ENCODE results near the gene PTX4.

Gene PTX4

DNA sequence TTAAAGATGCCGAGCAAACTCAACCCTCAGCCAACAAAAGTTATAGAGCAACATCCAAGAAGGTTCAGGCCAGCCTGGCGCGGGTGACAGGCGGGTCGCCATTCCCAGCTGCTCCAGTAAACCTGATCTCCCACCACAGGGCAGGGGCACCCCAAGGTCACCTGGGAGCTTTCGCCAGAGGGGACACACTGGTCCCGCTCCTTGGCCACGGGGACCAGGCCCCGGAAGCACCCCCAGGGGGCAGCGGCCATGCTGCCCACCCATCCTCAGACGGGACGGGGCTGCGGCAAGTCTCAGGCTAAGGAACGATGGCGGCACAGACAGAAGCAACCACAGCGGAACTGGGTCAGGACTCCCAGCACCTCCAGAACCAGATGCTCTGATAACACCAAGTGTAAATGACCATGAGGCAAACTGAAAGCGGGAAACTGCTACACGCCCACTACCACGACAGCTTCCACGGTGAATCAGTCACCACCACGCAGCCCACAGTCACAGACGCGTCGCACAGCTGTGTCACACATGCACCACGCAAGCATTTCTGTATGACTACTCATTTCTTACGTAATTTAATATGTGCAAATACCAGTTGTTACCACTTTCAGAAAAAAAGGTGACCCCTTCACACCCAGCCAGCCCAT lies 30.3 kb downstream of the PTX4 start:
- peak; percentile 58 to 85 for DNase-seq

DNA sequence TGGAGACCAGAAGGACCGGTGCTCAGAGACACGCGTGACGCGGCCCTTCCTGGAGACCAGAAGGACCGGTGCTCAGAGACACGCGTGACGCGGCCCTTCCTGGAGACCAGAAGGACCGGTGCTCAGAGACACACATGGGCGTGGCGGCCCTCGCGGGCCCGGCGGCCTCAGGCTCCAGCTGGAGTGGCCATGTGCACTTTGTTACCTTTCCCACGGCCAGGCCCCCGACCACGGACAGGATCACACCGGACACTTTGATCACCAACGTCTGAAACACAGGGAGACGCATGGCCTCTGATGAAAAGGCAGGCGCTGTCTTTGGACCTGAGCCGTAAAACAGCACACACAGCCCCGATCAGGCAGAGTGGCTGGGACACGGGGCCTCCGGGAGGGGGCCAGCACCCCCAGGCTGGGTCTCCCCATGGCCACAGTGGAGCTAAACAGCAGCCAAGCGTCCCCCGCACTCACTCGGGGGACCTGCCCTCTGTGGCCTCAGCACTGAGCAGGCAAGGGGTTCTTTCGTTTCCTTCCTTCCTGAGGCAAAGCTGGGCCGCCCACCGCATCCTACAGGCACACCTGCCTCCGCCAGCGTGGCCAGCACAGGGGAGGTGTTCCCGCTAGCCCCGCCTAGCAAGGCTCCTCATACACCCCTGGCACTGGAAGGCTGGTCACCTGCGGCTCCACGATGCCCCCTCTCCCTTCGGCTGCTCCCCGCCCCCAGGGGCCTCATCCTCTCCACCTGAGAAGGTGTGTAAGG lies 31.1 kb downstream of the PTX4 start:
- DNase-seq: no peak

DNA sequence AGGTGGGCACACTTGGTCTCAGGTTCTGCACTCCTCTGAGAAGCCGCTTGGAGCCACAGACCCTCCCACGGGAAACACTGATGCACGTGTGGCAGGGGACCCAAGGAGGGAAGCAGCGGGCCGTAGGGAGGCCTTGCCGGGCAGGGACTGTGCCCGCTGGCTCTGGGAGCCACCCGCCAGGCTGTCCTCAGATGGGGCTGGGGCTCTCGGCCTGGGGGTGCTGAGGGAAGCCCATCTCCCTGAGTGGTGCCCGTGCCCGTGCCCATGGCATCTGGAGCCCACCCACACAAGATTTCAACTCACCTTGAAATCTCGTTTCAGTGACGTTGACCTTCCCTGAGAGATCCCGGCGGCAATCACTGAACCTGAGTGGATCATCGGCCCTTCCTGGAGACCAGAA lies 31.8 kb downstream of the PTX4 start:
- DNase-seq: no peak

DNA sequence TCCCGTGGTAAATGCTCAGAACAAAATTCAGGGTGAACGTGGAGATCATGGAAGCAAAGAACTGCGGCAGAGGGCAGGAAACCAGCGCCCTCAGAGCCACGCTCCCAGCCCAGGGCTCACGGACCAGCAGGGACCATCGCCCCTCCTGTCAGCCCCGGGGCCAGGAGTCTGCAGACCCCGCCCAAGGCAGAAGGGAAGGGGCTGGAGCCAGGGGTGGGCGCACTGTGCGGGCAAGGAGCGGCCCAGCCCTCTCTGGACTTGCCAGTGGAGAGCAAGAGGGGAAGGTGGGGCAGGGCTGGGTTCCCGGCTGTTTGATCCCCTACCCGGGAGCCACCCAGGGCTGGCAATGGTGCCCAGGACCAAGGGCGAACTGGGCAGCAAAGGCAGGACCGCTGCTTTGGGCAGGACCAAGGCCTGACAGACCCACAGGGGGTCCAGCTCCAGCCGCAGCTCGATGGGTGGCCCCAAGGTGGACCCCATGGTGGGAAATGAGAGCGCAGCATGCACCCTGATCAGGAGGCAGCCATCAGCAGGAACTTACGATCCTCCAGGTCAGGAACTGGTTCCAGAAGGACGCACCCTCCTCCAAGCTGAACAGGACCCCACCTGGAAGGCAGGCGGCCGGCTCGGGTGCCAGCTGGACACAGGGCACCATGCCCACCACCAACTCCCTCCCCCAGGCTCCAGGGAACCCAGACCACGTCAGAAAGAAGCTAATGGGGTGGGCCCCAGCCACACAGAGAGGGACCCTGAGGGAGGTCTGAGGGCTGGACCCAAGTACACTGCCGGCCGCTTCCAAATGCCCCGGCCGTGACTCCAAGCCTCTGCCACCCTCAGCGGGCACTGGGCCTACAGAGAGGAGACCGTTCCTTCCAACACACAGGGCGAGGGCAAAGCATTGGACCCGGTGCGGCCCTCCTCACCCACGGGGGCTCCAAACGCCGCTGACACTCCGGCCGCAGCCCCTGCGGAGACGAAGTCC lies 33.3 kb downstream of the PTX4 start:
- DNase-seq: no peak

DNA sequence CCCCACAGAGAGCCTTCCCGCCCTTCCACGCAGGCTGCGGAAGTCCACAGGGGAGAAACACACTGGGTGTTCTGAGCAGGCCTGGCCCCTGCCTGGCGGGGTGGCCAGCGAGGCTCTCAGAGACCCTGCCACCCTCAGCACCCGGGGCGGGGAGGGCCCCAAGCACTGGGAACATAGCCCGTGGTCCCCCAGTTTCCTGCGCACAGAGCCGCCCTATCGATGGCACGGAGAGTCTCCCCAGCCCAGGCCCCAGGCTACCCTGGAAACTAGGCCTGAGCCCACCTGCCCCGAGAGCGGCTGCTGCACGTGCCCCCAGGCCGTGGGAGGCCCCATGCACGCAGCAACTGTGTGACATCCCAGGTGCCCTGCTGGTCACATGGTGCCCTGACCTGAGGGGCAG lies 34.2 kb downstream of the PTX4 start:
- no peak for DNase-seq

DNA sequence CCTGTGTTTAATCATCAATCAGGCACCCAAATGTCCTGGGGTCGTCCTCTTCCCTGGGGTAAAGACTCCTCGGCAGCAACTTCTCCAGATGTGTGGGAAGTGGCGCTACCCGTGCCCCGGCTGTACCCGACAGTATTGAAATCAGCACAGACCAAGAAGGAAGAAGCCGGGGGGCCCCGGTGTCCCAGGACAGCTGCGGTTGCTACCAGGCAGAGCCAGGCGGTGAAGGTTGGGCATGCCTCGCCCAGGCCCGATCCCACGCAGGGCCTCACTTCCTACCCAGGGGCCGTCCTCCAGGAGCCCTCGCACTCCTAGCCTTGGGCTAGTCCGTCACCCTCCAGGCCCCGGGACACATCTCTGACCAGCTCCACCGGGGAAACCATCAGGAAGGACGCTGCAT lies 35.4 kb downstream of the PTX4 start:
- DNase-seq: no peak

DNA sequence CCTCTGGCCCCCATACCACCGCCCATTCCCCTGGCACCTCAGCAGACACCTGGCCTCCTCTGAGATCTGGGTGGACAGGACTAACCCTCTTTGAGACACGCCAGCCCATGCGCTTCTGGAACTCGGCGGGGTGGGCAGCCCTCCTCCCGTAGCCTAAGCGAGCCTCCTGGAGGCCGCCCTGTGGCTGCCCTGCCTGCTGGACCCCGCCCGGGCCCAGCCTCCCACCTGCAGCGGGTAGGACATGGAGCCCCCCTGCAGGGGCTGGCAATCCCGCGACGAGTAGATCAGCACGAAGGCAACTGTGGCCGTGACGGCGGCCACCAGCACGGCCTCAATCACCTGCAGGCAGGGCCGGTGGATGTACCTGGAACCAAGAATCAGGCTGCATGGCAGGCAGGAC lies 36.2 kb downstream of the PTX4 start:
- DNase-seq: no peak

DNA sequence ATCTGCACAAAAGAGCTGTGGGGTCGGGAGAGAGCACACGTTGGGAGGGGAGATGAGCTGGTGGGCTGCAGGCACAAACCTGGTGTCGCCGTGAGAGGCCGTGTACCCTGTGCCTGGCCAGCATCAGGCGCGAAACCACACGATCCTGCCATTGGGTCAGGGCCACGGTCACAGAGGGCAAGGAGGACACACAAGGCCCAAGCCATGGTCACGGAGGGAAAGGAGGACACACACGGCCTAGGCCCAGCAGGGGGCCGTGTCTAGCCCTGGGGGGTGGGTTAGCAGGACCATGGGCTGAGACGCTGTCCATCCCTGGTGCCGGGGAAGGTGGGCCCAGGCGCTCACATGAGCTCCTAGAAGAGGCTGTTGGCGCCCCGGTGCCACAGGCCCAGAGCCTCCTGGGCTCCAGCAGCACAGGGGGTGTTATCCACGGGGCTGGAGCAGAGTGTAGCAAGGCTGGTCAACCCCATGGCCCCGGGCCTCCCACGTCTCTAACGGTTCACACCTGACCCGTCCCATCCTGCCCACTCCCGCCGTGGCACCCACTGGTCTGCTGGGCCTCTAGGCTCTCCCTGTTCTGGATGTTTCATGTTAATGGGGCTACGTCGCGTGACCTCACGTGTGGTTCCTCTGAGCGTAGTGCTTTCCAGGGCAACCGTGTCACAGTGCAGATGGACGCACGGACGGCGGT lies 36.9 kb downstream of the PTX4 start:
- no peak for DNase-seq

DNA sequence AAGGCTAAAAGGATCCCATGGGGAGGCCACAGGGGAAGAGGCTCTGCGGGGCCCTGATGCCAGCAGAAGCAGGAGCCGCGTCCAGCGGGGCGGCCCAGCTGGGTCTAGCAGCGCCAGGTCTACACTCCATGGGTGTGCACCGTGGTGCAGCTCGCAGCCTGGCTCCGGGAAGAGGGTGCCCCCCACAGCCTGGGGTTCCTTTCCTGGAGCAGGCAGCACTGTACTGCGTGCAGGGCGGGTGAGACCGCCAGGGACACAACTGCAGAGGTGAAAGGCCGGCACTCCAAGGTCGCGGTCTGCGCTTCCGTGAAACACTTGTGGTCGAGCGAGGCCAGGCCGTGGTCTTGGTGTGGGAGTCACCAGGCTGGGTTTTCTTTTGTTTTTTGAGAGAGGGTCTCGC lies 37.9 kb downstream of the PTX4 start:
- no peak for DNase-seq

DNA sequence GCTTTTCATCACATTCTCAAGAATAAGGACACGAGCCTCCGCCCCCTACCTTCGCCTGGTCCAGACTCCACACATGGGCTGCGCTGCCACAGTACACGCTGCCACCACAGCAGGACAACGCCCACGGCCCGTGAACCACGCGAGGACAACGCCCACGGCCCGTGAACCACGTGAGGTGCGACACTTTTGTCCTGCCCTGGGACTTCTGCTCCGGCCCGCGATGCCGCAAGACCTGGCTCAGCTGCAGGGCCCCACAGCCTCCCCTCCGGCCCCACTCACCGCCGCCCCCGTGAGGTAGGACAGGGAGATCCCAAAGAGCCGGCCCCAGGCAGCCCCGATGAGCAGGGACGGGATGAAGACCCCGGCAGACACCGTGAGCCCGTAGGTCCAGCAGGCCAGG lies 38.5 kb downstream of the PTX4 start:
- DNase-seq: no peak

DNA sequence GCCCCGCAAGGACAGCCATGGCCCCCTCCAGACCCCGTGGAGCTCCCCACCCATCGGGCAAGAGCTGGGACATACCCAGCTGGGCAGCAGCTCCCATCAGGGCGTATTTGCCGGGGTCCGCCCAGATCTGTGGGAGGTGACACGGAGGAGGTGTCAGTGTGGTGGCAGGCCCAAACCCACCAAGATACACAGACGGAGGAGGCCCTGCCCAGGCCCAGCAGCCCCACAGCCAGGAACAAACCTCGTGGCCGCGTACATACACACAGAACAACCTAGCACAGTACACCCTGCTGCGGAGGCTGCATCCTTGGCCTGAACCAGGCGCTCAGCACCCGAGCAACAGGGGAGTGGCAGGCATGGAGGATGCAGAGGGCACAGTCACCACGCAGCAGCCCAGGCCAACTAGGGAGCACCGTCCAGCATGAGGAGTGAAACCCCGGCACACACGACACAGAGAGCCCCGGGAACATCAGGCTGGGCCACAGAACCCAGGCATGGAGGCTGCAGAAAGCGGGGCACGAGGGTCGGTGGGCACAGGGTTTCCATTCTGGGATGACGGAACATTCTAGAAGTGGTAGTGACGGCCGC lies 39.4 kb downstream of the PTX4 start:
- DNase-seq: no peak

DNA sequence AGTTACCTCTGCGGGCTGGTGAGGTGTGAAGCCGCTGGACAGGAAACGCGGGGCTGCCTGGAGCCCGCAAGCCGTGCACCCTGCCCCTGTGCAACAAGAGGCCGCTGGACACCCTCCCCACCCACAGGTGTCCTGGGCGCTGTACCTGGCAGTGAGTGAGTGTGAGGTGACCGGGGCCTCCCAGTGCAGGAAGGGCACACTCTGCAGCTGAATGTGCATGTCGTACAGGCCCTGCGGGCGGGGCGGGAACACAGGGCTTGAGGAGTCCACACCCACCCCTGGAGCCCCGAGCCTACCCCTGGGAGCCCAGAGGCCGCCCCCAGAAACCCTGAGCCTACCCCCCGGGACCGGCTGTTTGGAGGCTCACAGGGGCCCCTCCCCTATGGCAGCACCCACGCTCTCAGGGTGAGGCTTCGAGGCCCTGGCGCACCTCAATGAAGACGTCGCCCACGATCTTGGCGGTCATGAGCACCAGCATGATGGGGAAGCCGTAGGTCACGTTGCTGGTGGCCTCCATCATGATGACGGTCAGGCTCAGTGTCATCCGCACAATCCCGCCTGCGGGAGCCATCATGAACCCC lies 40.1 kb downstream of the PTX4 start:
- DNase-seq: no peak

DNA sequence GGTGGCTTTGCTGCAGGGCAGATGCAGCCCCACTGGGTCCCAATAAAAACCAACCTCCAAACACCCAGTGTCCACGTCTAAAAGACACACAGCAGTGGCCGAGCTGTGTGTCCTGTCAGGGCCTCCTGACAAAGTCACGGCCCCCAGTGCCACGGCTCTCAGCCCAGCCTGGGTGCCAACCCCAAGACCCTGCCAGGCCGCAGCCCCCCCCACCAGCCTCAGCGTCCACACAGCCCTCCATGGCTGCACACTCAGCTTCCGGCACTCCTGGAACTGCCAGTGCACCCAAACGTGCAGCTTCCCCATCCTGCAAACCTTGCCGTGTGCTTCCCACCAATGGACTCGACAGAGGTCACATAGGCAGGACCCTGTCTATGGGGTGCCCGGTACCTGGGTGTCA lies 40.8 kb downstream of the PTX4 start:
- DNase-seq: no peak

DNA sequence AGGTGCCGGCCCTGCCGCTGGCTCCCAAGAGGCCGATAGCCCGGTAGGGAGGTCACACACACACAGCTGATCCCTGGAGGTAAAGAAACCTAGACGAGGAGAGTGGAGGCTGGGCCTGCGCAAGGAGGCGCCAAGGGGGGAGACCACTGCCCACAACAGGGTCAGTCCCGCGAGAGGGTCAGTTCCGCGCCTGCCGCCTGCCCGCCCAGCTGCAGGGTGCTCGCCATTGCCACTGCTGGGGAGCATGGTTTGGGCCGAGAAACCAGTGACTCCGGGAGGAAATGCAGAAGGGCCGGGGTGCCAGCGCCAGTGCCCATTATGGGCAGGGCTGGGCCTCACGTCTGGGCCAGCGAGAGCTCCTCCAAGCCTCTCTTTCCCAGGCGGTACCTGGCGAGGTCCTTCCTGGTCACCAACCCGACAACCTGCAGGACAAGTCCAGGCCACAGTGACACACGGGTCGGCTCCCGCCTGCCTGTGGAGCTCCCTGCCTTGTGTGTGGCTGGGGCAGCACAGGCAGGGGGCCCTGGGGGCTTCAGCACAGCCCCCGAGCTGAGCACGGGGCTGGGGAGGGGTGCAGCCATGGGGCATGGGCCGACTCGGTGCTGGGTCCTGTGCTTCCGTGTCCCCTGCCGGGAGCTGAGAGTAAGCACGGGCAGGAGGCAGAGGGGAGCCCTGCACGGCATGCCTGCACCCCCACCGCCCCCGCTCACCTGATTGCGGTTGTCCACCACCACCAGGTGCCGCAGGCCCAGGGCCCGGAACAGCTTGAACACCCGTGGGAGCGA lies 42.3 kb downstream of the PTX4 start:
- no peak for DNase-seq

DNA sequence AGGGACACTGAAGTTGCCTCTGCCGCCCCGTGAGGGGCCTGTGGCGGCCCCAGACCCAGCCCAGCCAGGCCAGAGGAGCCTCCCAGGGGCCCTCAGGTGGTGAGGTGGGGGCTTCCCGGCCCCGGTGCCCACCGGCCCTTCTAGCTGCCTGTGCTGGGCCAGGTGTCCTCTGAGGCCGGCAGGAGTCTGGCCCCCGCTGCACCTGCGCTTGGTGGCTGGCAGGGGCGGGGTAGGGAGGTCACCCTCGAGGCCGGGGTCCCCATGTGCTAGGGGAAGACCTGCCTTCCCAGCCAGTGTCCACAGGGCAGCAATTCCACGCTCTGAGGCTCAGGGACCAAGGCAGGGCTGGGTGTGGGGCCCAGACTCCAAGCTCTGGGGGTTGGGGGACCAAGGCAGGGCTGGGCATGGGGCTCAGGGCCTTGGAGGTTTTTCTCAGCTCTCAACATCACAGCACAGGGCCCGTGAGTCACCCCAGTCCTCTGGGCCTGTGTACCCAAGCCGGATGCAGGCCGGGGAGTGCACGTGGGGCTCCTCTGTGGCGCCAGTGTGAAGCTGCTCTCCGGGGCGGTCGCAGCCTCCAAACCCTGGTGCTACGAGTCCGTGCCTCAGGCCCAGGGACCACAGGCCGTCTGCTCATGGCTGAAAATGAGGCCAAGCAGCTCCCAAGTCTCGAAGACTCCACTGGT lies 43.1 kb downstream of the PTX4 start:
- DNase-seq: no peak

DNA sequence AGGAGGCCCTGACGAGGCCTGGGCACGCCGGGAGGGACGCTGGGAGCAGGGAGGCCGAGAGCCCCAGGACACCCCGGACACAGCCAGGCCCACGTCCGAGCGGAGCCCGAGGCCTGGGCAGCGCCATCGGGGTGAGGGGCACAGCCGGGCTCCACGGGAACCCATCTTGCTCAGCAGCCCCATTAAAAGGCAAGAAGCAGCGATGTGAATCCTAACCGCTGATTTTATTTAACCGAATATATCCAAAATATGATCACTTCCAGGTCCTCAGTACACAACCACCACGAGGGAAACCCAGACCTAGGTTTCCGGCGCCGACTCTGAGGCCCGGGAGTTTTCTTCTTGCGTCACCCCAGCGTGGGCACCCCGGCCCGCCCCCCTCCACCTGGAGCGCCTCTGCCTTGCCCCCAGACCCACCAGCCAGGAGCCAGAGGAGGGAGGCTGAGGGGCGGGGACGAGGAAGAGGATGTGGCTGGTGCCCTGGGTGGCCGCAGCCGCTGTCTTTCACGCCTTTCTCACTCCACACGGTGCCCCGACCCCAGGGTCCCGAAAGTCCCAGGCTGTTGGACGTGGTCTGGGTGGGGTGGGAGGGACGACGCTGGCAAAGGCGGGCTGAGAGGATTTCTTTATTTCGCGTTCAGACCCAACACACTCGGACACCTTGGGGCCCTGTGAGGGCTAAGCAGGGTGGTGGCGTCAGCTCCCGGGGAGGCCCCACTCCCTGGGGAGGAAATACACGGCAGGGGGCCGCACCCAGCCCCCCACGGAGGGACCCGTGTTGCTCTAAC lies 43.8 kb downstream of the PTX4 start:
- DNase-seq: no peak

DNA sequence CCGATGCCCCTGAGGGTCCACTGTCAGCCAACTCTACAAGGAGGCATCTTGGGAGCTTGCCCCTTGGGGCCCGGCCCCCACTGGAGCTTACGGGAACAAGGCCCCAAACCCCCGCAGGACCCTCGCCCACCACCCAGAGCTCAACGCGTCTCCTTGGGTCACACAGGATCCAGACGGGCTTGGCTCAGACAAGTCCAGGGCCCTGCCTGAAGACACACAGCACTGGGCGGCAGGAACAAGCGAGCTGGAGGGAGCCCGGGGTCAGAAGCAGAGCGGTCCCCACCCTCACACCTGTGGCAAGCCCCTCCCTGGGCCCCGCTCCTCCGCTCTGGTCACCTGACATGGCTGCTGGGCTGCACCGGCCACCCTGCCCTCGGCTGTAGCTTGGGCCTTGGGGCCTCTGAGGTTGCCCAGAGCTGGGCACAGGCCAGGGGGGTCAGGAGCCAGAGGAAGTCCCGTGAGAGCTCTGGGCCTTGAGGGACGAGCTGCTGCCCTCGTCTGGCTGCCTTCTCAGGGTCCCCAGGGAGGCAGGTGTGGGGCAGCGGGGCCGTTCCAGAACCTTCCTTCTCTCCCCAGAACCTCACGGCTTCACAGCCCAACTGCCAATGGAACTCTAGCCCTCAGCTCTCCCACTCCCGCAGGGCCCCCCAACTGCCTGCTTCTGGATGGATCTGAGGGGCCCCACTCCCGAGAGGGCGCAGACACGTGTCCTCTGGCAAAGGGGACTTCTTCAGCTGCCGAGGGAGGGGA lies 44.6 kb downstream of the PTX4 start, which contains the start of gene CCDC154:
TSS of gene CCDC154 (minus strand) at position 577 of the 750 bp plus-strand sequence. CDS start at position 343, 234 bp downstream.
- DNase-seq: no peak

DNA sequence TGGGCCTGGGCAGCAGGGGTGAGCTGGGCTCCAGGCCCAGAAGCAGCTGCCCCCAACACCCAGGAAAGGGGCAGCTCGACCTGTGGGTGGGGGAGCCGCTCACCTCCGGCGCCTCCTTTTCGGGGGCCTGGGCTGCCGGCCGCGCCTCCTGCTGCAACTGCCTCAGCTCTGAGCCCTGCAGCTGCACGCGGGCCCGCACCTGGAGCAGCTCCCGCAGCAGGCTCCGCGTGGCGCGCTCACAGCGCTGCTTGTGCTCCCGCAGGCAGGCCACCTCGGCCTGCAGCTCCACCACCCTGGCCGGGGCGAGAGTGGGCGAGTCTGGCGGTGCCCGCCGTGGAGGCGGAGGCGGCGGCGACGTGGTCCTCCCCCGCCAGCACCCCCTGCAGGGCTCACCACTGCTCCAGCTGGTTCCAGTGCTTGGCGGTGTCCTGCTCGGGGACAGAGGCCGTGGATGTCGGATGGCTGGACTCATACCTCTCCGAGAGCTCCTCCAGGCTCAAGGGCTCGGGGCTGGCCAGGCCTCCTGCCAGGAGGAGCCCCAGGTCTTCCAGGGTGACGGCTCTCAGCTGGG lies 45.3 kb downstream of the PTX4 start:
- no peak for DNase-seq

DNA sequence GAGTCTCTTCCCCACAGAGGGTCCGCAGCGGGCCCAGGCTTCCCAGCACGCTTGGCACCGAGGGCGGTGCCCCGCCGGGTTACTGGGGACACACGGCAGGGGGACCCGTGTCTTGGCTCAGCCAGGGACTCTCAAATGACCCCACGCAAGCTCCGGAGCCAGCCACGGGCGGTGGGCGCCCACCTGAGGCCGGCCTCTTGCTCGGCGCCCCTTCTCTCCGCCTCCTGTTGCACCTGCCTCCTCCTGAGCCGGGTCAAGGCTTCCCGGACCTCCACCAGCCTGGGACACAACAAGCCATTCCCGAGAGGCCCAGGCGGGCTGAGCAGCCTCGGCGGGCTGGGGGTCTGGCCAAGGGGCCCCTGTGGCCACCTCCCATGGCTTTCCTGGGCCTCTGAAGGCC lies 46.0 kb downstream of the PTX4 start:
- DNase-seq: no peak
